Activated CD4-positive, CD25-positive, alpha-beta regulatory T cell treated with anti-CD3 and anti-CD28 coated beads, Interleukin-2, amount 50 U/mL, for 72 hours (primary cell): ENCODE data around the gene NXN.
"Not testable (repeated sequence)": the region's sequence is repeated elsewhere in the genome, so short reads cannot be mapped to it uniquely, and the experiment has no call there.

Experiments
- DNase-seq: peaks from one replicate; pipeline ENCODE4 v3.0.0; 2021

The NXN gene

DNA sequence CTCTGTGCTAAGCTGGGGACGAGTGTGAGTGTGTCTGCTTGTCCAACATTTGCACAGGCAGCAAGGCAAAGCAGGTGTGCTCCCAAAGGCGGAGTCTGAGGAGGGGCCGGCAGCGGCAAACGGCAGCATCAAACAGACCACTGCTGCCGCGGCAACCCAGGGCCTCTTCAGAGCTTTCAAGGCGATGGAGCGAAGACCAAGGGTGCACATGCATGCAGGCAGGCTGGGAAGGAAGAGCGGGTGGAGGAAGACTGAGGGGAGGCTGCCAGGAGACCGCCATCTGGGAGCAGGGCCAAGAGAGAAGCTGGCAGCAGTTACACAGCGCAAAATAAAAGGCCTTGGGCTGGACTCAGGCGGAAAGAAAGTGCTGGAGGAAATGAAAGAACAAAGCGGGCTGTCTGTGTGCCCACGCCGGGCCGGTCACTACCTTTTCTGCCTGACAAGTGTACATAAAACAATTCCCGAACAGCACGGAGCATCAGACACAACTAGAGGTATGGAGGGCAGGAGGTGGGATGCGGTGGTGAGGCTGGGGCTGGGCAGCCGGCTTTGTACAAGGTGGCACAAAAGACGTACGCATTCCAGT, 25.9 kb upstream of the NXN start:
- no peak for DNase-seq

DNA sequence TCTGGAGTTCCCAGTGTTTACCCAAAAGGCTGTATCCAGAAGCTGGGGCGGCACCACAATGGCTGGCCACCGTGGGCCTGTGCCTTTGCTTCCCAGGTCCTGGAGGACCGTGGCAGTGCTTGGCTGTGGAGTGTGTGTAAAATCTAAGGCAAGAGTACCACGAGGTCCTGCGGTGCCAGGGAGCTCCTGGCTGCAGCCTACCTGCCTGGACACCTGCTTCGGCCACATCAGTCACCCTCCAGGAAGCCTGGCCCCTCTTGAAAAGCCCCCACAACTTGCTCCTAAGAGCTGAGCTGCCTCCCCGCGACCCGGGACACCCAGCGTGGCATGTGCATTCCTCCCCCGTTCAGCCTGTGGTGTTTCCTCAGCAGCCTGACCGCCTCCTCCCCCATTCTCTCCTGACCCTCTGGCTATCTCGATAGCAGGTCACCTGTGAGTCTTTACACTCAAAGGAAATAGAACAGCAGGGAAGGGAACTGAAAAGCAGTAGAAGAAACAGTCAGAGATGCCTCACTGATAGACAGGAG, 25.3 kb upstream of the NXN start:
- DNase-seq = no peak

DNA sequence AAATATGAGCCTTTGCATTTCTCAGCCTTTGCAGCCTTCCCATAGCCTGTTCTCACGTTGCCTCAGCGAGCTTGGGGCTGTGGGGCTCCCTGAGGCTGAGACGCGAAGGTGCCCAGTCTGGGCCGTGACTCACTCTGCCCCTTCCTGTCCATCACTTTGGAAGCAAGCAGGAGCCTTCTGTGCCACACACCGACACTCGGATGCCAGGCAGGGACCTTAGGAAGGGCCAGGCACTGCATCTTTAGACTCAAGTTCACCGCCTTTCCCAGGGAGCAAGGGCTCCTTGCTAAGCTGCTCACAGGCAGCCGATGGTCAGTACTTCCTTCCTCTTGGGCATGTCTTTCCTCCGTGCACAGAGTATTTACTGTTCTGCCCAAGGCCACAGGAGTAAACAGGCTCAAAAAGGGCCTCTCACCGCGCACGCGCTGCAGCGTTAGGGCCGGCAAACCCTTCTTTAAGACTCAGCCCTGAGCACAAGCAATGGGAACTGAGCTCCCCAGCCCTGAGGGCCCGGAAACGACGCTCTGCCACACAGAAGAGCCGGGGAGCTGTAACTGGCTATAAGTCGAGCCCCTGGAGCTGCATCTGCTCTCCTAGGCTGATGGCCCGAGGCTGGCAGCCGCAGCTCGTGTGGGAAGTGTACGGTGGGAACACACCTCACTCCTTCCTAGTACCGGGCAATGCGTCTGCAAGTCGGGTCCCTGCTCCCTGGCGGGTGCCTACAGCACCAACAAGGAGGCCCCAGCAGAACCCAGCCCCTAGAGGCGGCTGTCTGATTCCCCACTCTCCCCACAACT, 24.6 kb upstream of the NXN start:
- DNase-seq = no peak

DNA sequence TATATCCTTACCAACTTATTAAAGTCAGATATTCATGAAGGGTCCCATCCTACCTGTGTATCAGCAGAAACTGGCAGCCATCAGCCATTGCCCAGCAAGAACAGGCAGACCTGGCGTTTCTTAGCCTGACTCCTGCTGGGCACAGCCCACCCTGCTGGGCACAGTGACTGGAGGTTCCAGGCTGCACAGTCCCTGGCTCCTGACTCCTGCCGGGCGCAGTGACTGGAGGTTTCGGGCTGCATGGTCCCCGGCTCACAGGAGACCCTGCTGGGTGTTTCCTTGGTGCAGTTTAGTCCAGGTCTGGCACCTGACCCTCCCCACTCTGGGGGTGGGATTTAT, 24.0 kb upstream of the NXN start:
- no peak for DNase-seq

DNA sequence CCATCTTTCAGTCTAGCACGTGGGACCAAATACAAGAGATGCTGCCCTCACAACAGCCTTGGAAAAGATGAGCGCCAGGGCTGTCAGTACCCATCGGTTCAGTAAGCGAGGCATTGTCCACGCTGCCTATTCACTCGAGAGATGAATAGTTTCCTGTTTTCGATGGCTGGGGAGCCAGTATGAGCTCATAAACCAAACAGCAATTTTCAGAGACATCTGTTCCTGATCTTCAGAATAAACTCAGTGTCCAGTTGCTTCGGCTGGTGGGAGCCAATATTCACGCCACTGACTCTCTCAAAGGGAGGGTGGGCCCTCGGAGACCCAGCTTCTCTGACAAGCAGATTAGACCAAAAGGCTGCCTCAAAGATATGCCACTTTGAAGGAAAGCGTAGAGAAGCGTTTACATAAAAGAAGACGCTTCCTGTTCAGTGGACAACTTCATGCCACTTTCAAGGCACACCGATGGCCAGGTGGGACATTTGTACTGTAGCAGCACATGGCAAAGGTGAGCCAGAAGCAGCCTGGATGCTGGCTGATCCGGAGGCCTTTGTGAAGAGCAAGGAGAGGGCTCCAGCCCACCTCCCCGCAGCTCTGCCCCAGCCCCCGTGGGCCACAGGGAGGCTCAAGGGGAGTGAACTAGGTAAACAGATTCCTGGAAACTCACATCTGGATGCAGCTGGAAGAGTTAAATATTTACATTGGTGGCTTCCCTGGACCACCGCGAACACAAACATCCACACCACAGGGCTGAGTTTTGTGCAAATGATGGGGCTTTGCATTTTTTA, 23.4 kb upstream of the NXN start:
- DNase-seq = no peak

DNA sequence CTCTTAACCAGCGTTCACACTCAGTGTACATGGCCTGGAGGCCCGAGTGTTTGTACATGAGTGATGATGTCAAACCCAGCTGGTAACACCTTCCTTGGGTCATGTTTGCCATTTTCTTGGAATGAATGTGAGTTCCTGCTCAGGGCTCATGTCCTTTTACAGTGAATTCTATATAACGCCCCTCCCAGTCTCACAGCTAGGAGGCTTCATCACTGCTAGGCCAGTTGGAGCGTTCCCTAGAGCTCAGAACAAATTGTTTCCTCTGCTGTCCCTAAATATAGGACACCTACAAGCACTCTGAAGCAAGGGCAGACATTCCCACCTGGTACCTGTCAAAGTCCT, 22.8 kb upstream of the NXN start:
- DNase-seq = no peak

DNA sequence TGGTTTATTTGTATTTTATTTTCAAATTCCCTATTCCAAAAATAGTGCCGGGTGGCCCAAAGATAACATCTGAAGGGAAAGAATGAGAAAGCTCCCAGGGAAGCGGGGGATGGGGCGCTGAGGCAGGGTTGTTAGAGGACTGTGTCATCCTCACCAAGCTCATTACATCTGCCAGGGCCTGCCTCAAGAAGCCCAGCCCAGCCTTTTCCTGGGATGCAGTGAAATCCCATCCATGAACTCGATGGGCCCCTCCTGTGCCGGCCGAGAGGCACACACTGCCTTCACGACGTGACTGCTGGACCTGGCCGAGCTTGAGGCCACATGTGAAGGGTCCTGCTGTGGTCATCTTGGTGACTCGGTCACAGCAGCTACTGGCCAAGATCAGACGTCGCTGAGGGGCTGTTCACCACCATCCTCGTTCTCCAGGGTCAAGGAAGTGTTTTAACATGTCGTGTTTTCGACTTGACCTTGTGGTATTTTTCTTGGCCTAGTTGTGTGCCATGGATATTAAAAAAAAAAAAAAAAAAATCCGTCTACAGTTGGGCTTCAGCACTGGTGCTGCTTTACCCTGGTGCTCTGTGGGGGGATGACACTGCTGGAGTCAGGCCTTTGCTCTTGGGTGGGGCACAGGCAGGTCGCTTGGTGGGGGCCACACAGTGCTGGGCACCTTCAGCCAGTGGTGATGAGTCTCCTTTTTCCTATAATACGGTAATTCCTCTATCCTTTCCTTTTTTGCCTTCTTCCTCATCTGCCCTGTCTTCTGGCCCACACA, 22.2 kb upstream of the NXN start:
- no peak for DNase-seq

DNA sequence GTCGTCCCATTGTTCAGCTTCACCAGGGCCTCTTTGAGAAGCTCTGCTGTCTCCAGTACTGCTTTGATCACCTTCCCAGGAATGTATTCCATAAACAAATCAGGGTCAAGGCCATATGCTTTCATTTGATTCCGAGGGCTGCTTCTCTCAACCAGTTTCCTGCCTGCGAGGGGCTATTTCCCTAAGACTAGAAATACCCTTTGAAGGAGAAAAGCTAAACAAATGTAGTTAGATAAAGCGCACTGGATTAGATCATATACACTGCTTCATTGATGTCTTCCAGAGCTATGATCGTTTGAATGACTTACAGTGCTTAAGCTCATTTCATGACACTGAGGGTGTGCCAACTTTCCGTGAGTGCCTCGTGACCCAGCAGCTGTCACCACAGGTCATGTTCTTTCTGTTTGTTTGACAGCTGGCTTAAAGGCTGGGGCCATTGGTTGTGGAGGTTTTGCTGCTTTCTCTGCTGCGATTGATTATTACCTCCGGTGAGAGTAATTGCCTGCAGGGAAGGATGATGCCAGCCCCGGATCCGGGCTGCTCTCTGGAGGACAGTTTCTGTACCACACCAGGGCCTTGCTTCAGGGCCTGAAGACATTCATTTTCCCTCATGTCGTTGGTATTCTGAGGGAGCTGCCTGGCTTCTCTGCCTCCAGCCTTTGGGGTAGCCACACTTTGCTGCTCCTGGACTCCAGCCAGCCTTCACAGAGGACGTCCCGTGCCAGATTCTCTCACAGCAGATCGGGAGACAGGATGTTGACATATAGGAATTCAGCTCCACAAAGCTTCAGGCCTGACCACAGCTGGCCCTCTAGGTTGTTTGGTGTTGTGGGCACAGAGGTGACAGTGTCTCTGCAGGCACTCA, 21.3 kb upstream of the NXN start:
- DNase-seq = no peak

DNA sequence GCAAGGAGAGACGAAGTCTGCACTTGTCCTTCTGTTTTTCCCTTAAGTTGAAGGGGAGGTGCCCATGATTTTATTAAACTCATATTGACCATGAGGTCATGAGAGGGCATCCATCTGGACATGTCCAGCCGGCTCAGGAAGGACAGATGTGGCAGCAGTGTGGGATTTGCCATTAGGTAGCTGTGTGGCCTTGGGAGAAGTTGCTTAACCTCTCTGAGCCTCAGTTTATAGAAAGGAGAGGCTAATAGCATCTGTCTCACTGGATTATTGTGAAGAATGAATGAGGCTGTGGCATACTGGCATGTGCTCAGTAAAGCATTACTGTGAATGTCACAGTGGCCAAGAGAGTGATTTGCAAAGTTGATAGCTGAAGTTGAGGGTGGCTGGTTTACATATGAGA, 18.5 kb upstream of the NXN start:
- DNase-seq = no peak

DNA sequence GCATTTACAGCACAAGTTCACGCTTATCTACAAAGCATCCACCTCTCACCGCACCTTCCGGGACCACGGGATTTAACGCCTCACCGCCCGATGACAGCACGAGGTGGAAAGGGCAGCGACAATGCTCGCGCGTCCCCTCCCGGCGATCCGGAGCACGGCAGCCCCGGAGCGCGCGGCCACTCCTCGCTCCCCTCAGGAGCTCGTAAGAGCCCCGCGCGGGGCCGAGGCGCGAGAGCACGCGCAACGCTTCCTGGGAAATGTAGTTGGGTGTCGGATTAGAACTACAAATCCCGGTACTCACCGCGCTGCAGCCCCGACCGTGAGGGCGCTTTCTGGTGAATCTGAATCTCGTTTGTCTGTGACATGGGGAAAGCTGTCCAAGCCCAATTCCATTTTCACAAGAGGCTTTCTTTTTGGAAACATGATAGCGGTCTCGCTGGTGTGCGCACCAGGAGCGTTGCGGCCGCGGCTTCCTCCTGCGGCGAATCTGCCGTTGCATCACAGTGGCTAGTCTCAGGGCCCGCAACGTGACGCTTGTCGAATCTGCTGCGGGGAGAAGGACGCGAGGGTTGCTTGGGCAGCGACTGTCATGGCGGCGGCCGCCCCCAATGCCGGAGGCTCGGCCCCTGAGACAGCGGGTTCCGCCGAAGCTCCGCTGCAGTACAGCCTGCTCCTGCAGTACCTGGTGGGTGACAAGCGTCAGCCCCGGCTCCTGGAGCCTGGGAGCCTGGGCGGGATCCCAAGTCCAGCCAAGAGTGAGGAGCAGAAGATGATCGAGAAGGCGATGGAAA, 17.2 kb upstream of the NXN start, which contains the start of gene TIMM22:
TIMM22 (plus strand) TSS at position 576 of the 791 bp plus-strand sequence; CDS start at position 590, 14 bp downstream.
- DNase-seq = peak; percentile 91

DNA sequence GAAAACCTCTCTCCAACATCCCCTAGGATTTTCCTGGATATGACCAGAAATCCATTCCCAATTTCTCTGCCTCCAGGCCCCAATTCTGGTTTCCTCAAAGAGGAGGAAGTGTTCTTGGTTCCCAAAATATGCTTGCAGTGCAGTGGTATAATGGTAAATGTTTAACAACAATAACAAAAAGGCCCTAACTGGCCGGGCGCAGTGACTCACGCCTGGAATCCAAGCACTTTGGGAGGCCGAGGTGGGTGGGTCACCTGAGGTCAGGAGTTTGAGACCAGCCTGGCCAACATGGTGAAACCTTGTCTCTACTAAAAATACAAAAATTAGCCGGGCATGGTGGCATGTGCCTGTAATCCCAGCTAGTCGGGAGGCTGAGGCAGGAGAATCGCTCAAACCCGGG, 15.7 kb upstream of the NXN start:
- DNase-seq = not testable (repeated sequence)

DNA sequence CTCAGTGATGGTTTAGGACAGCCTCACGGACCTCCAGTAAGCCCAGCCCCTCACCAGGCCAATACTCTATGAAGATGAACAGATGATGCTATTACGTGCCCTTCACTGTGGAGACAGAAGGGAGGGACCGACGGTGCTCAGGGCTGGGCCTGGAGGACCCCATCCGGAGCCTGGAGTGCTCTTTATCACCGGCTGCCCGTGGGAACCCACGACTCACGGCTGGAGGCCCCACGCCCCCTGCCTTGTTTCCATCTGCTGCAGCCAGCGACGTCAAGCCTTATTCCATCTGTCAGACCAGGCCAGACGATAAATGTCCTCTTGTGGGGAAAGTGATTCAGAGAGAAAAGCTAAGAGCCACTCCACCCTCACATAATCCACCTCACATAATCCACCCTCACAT, 13.4 kb upstream of the NXN start:
- DNase-seq = no peak

DNA sequence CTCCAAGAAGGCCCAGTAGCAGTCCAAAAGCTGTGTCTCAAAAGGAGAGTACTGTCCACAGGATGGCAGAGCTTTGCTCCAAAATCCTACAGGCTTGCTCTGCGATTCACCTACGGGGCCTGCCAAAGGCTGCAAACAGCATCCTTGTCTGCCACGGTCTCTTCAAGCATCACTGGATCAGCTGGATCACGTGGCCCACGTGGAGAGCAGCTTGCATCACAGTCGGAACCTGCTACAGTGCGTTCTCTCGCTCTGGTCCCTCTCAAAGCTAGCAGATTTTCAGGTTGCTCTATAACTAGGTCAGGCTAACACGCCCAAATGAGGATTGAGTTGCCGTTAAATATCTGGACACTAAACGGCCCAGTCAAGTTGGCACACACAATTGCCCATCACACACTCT, 9.0 kb upstream of the NXN start:
- no peak for DNase-seq

DNA sequence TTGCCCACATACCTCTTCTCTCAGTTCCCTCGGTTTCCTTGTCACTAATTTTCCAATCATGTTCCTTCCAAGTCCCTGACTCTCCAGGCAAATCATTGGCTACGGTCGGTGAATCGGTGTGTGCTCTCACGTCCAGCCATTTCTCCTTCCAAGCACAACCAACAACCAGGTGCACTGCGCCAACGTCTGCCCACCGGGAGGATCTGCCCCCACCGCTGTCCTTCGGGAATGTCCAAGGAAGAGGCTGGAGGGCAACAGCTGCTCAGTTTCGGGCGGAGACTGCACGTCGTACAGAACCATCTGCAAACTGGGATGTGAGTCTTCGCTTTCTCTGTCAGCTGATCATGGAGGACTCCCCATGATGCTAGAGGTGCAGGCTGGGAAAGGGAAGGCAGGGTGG, 8.4 kb upstream of the NXN start:
- no peak for DNase-seq

DNA sequence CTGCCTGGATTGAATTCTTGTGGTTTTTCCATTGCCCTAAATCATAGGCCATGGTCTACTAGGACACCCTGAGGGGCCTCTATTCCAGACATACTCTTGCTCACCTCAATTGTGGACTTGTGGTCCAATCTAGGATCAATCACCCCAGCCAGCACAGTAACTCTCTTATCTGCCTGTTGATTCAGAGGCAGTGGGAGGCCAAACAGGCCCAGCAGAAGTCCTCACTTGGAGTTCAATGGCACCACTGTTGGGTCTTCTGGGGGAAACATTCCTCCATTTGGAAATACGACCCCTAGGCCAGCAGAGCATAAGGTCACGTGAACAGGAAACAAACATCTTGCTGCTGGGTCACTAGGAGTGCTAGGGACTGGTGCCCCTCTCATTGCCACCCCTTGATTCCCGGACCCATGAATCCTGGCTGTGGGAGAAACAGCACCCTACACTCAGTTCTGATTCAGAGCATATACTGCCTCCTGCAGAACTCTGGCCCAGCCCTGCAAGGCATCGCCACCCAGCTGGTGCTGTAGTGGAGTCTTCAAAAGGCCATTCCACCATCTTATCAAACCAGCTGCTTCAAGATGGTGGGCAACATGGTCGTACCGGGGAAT, 6.8 kb upstream of the NXN start:
- DNase-seq = no peak

DNA sequence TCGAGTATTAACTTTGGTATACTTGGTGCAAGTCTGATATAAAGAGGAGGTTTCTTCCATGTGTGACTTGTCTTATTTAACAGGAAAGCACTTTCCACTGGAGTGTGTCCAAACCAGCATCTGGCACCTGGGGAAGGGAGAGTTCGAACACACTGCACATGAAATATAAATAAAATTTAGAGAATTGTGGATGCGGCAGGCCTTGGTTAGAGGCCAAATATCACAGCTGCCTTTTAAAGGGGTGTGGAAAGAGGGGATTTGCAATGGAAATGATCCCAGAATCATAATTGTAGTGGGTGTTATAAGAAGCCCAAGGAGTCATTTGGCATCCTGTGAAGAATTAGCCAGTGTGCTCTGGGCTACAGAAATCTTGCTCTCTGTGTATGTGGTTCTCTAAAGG, 4.3 kb upstream of the NXN start:
- DNase-seq = no peak

DNA sequence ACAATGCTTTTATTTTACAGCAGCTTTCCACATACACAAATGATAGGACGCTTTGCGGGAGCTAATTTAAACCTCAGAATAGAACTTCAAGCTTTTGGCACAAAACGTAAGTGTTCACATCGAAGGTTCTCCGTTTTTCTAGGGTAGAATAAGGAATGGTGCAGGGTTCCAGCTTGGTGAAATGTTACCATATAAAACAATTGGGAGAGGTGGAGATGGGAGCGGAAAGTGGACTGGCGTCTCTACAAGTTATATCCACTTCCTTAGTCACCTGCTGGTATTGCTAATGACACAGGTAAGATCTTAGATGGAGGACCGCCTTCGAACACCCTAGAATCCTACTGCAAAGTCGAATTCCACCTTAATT, 1.7 kb upstream of the NXN start:
- DNase-seq = no peak

DNA sequence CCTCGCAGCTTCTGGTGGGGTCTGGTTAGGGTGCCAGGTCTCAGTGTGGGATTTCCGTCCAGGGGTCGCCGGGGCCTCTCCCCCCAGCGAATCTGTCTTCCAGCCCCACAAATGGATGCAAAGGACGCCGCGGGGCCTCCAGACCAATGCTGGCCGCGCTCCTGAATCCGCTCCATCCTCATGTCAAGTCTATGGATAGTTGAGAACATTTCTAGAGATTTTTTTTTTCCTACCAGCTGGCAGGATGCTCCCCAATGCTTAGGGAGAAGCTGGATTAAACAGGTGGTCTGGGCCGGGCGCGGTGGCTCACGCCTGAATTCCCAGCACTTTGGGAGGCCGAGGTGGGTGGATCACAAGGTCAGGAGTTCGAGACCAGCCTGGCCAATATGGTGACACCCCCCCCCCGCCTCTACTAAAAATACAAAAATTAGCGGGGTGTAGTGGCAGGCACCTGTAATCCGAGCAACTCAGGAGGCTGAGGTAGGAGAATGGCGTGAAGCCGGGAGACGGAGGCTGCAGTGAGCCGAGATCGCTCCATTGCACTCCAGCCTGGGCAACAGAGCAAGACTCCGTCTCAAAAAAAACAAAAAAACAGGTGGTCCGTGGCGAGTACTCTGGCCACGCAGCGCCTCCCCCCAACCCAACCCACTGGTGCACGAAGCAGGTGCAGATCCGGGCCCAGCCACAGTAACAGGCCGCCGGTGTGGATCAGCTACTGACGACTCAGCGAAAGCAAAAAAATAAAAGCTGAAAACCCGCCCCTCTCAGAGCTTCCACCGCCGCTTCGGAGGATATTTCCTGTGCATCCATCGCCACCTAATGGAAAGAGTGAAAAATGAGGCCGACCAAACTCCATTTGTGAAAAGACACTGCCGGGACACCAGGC, 1.1 kb upstream of the NXN start:
- peak; percentile 58 for DNase-seq

DNA sequence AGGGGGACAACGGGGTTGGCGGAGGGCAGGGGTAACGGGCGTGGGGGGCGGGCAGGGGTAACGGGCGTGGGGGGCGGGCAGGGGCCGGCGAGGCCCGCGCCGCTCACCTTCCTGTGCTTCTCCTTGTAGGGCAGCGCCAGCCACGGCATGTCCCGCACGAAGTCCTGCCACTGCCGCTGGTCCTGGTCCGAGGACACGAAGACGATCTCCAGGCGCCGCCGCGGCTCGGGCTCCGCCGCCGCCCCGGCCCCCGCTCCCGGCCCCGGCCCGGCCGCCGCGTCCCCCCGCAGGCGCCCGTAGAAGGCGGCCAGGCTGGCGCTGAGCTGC, 401 bp downstream of the NXN start:
- no peak for DNase-seq
